ENCODE measurements around the gene NSA2. TPM values are rescaled to one million over a fixed set of nuclear protein-coding genes. Genes with fewer than 3 reads are reported as not detected.
"Not testable (repeated sequence)": the region's sequence is repeated elsewhere in the genome, so short reads cannot be mapped to it uniquely, and the experiment has no call there.

NSA2 gene
- total and polyA plus RNA-seq, 2 donors: 192 to 224 TPM

- Histone ChIP-seq H3K9me3 (ENCODE audit: control insufficient read depth in 2 of 2, insufficient read depth in 1 of 2, low read length in 1 of 2) (no peaks in the 10 kb centered on the region), H3K4me1 (ENCODE audit: control insufficient read depth in 2 of 2, insufficient read depth in 2 of 2, low read length in 2 of 2) (no peaks in the 10 kb centered on the region), H3K4me3 (ENCODE audit: low read length in 2 of 2) (no peak overlapping the region), H3K36me3 (ENCODE audit: control insufficient read depth in 2 of 2, insufficient read depth in 2 of 2, low read length in 1 of 2) (peaks cover 10 to 12% of the 10 kb centered on the region in 2 donors), H3K27ac (ENCODE audit: low read depth in 1 of 2, low read length in 1 of 2) (no peak overlapping the region), H3K27me3 (ENCODE audit: control insufficient read depth in 2 of 2, insufficient read depth in 1 of 2, low read length in 1 of 2) (no peaks in the 10 kb centered on the region)
- DNase-seq (ENCODE audit: low read depth in 6 of 9, low spot score in 9 of 9): no peak
- WGBS: 96% methylated on average over 6 of the region's 6 CpGs
Measured at GRCh38 chr5:74787424-74787823, 20.4 kb downstream of the NSA2 start.

GRCh38 chr5:74791669-74792068 lies 24.6 kb downstream of the NSA2 start:
- WGBS: 98% methylated on average over 3 of the region's 3 CpGs
- DNase-seq (ENCODE audit: low read depth in 6 of 9, low spot score in 9 of 9); H3K4me3 ChIP-seq (ENCODE audit: low read length in 2 of 2); H3K27me3 ChIP-seq (ENCODE audit: control insufficient read depth in 2 of 2, insufficient read depth in 1 of 2, low read length in 1 of 2); H3K4me1 ChIP-seq (ENCODE audit: control insufficient read depth in 2 of 2, insufficient read depth in 2 of 2, low read length in 2 of 2); H3K9me3 ChIP-seq (ENCODE audit: control insufficient read depth in 2 of 2, insufficient read depth in 1 of 2, low read length in 1 of 2); H3K27ac ChIP-seq (ENCODE audit: low read depth in 1 of 2, low read length in 1 of 2): not testable (repeated sequence)
- H3K36me3 ChIP-seq (ENCODE audit: control insufficient read depth in 2 of 2, insufficient read depth in 2 of 2, low read length in 1 of 2): peaks cover 11 to 13% of the 10 kb centered on the region in 2 donors

GRCh38 chr5:74798977-74799911 lies 32.2 kb downstream of the NSA2 start:
- Histone ChIP-seq H3K27me3 (ENCODE audit: control insufficient read depth in 2 of 2, insufficient read depth in 1 of 2, low read length in 1 of 2) (no peaks in the 10 kb centered on the region), H3K27ac (ENCODE audit: low read depth in 1 of 2, low read length in 1 of 2) (no peak overlapping the region), H3K9me3 (ENCODE audit: control insufficient read depth in 2 of 2, insufficient read depth in 1 of 2, low read length in 1 of 2) (no peaks in the 10 kb centered on the region), H3K36me3 (ENCODE audit: control insufficient read depth in 2 of 2, insufficient read depth in 2 of 2, low read length in 1 of 2) (peaks cover 11 to 16% of the 10 kb centered on the region in 2 donors), H3K4me1 (ENCODE audit: control insufficient read depth in 2 of 2, insufficient read depth in 2 of 2, low read length in 2 of 2) (no peaks in the 10 kb centered on the region), H3K4me3 (ENCODE audit: low read length in 2 of 2) (no peak overlapping the region)
- no peak for DNase-seq (ENCODE audit: low read depth in 6 of 9, low spot score in 9 of 9)
- WGBS: 96% methylated on average over 21 of the region's 21 CpGs

- H3K27me3 ChIP-seq (ENCODE audit: control insufficient read depth in 2 of 2, insufficient read depth in 1 of 2, low read length in 1 of 2): no peaks in the 10 kb centered on the region
- WGBS: 97% methylated on average over 3 of the region's 3 CpGs
- H3K36me3 ChIP-seq (ENCODE audit: control insufficient read depth in 2 of 2, insufficient read depth in 2 of 2, low read length in 1 of 2): peaks cover 11 to 12% of the 10 kb centered on the region in 2 donors
- no peak for DNase-seq (ENCODE audit: low read depth in 6 of 9, low spot score in 9 of 9)
- no peak overlapping the region for H3K27ac ChIP-seq (ENCODE audit: low read depth in 1 of 2, low read length in 1 of 2)
- no peaks in the 10 kb centered on the region for H3K9me3 ChIP-seq (ENCODE audit: control insufficient read depth in 2 of 2, insufficient read depth in 1 of 2, low read length in 1 of 2)
- H3K4me1 ChIP-seq (ENCODE audit: control insufficient read depth in 2 of 2, insufficient read depth in 2 of 2, low read length in 2 of 2): no peaks in the 10 kb centered on the region
- H3K4me3 ChIP-seq (ENCODE audit: low read length in 2 of 2): no peak overlapping the region
Measured at GRCh38 chr5:74801197-74801596, 34.1 kb downstream of the NSA2 start.

GRCh38 chr5:74801941-74802340 lies 34.9 kb downstream of the NSA2 start:
- no peak overlapping the region for H3K4me3 ChIP-seq (ENCODE audit: low read length in 2 of 2)
- no peaks in the 10 kb centered on the region for H3K27me3 ChIP-seq (ENCODE audit: control insufficient read depth in 2 of 2, insufficient read depth in 1 of 2, low read length in 1 of 2)
- H3K9me3 ChIP-seq (ENCODE audit: control insufficient read depth in 2 of 2, insufficient read depth in 1 of 2, low read length in 1 of 2): no peaks in the 10 kb centered on the region
- 71% methylated on average over 1 of the region's 1 CpG for WGBS
- DNase-seq (ENCODE audit: low read depth in 6 of 9, low spot score in 9 of 9): no peak
- H3K36me3 ChIP-seq (ENCODE audit: control insufficient read depth in 2 of 2, insufficient read depth in 2 of 2, low read length in 1 of 2): peaks cover 11 to 12% of the 10 kb centered on the region in 2 donors
- no peaks in the 10 kb centered on the region for H3K4me1 ChIP-seq (ENCODE audit: control insufficient read depth in 2 of 2, insufficient read depth in 2 of 2, low read length in 2 of 2)
- no peak overlapping the region for H3K27ac ChIP-seq (ENCODE audit: low read depth in 1 of 2, low read length in 1 of 2)

GRCh38 chr5:74810915-74811314 lies 43.9 kb downstream of the NSA2 start:
- H3K9me3 ChIP-seq (ENCODE audit: control insufficient read depth in 2 of 2, insufficient read depth in 1 of 2, low read length in 1 of 2): no peaks in the 10 kb centered on the region
- H3K4me3 ChIP-seq (ENCODE audit: low read length in 2 of 2): no peak overlapping the region
- H3K36me3 ChIP-seq (ENCODE audit: control insufficient read depth in 2 of 2, insufficient read depth in 2 of 2, low read length in 1 of 2): no peaks in the 10 kb centered on the region
- WGBS: 97% methylated on average over 4 of the region's 4 CpGs
- no peak overlapping the region for H3K27ac ChIP-seq (ENCODE audit: low read depth in 1 of 2, low read length in 1 of 2)
- DNase-seq (ENCODE audit: low read depth in 6 of 9, low spot score in 9 of 9): no peak
- no peaks in the 10 kb centered on the region for H3K4me1 ChIP-seq (ENCODE audit: control insufficient read depth in 2 of 2, insufficient read depth in 2 of 2, low read length in 2 of 2)
- H3K27me3 ChIP-seq (ENCODE audit: control insufficient read depth in 2 of 2, insufficient read depth in 1 of 2, low read length in 1 of 2): no peaks in the 10 kb centered on the region

- H3K4me1 ChIP-seq (ENCODE audit: control insufficient read depth in 2 of 2, insufficient read depth in 2 of 2, low read length in 2 of 2): no peaks in the 10 kb centered on the region
- WGBS: 86% methylated on average over 1 of the region's 1 CpG
- DNase-seq (ENCODE audit: low read depth in 6 of 9, low spot score in 9 of 9): no peak
Measured at GRCh38 chr5:74816875-74817274, 49.8 kb downstream of the NSA2 start.

GRCh38 chr5:74822288-74822687 lies 55.2 kb downstream of the NSA2 start:
- 98% methylated on average over 1 of the region's 1 CpG for WGBS
- no peaks in the 10 kb centered on the region for H3K27me3 ChIP-seq (ENCODE audit: control insufficient read depth in 2 of 2, insufficient read depth in 1 of 2, low read length in 1 of 2)
- H3K4me1 ChIP-seq (ENCODE audit: control insufficient read depth in 2 of 2, insufficient read depth in 2 of 2, low read length in 2 of 2): no peaks in the 10 kb centered on the region
- H3K9me3 ChIP-seq (ENCODE audit: control insufficient read depth in 2 of 2, insufficient read depth in 1 of 2, low read length in 1 of 2): no peaks in the 10 kb centered on the region
- DNase-seq (ENCODE audit: low read depth in 6 of 9, low spot score in 9 of 9): no peak
- H3K27ac ChIP-seq (ENCODE audit: low read depth in 1 of 2, low read length in 1 of 2): no peak overlapping the region
- H3K4me3 ChIP-seq (ENCODE audit: low read length in 2 of 2): no peak overlapping the region
- H3K36me3 ChIP-seq (ENCODE audit: control insufficient read depth in 2 of 2, insufficient read depth in 2 of 2, low read length in 1 of 2): no peaks in the 10 kb centered on the region

More at GRCh38 chr5:74816875-74817274, 49.8 kb downstream of the NSA2 start:
- Histone ChIP-seq H3K36me3 (ENCODE audit: control insufficient read depth in 2 of 2, insufficient read depth in 2 of 2, low read length in 1 of 2) (no peaks in the 10 kb centered on the region), H3K27me3 (ENCODE audit: control insufficient read depth in 2 of 2, insufficient read depth in 1 of 2, low read length in 1 of 2) (no peaks in the 10 kb centered on the region), H3K27ac (ENCODE audit: low read depth in 1 of 2, low read length in 1 of 2) (no peak overlapping the region), H3K9me3 (ENCODE audit: control insufficient read depth in 2 of 2, insufficient read depth in 1 of 2, low read length in 1 of 2) (no peaks in the 10 kb centered on the region), H3K4me3 (ENCODE audit: low read length in 2 of 2) (no peak overlapping the region)

- Histone ChIP-seq H3K27me3 (ENCODE audit: control insufficient read depth in 2 of 2, insufficient read depth in 1 of 2, low read length in 1 of 2) (no peaks in the 10 kb centered on the region), H3K27ac (ENCODE audit: low read depth in 1 of 2, low read length in 1 of 2) (no peak overlapping the region), H3K36me3 (ENCODE audit: control insufficient read depth in 2 of 2, insufficient read depth in 2 of 2, low read length in 1 of 2) (no peaks in the 10 kb centered on the region), H3K9me3 (ENCODE audit: control insufficient read depth in 2 of 2, insufficient read depth in 1 of 2, low read length in 1 of 2) (no peaks in the 10 kb centered on the region), H3K4me3 (ENCODE audit: low read length in 2 of 2) (no peak overlapping the region), H3K4me1 (ENCODE audit: control insufficient read depth in 2 of 2, insufficient read depth in 2 of 2, low read length in 2 of 2) (no peaks in the 10 kb centered on the region)
- WGBS: 98% methylated on average over 7 of the region's 7 CpGs
- DNase-seq (ENCODE audit: low read depth in 6 of 9, low spot score in 9 of 9): no peak
Measured at GRCh38 chr5:74829413-74829812, 62.4 kb downstream of the NSA2 start.
